ENCODE results near the gene TARBP1. TPM values are rescaled to one million over a fixed set of nuclear protein-coding genes. Genes with fewer than 3 reads are reported as not detected.
"Not testable (repeated sequence)": the region's sequence is repeated elsewhere in the genome, so short reads cannot be mapped to it uniquely, and the experiment has no call there.

TARBP1 gene
- polyA plus RNA-seq, 2 of the 4 experiments (the other 2 are of a cell fraction), result 22.4 to 41.1 TPM

- Histone ChIP-seq H3K27ac (no peak overlapping the region), H3K9me3 (no peaks in the 10 kb centered on the region), H3K4me1 (no peaks in the 10 kb centered on the region), H3K4me3 (no peak overlapping the region), H3K4me2 (no peak overlapping the region)
- ChIA-PET POLR2A (no interaction called here), CTCF (interaction anchor here (1.8 kb wide), 1 partner anchor 267 kb away, joined by 5 read pairs; no protein-coding TSS in a partner anchor)
- ATAC-seq (no peak), DNase-seq (ENCODE audit: low read depth in 1 of 2, low spot score in 1 of 2) (no peak), FAIRE-seq (no peak)
- 91% methylated on average over 10 of the region's 10 CpGs for WGBS (ENCODE audit: missing lambda C conversion rate)
- TF ChIP-seq EHMT2 (IDR thresholded peaks at IDR 0.05; ENCODE audit: low read depth), result no peak
- TF ChIP-seq KDM1A (IDR thresholded peaks at IDR 0.05; ENCODE audit: low read depth), result no peak
- TF ChIP-seq ZFP36 (IDR thresholded peaks at IDR 0.05; ENCODE audit: borderline replicate concordance, partially characterized antibody), result no peak
- no peak for TF ChIP-seq MAZ (IDR thresholded peaks at IDR 0.05; ENCODE audit: borderline replicate concordance, low read depth, low read length)
- no peak for TF ChIP-seq HOXA7 (CRISPR knock-in tag; IDR thresholded peaks at IDR 0.05)
Measured at GRCh38 chr1:234381699-234382555, 97.1 kb downstream of the TARBP1 start.

GRCh38 chr1:234379591-234380109, 99.3 kb downstream of the TARBP1 start:
- ChIA-PET POLR2A (interaction anchor here (0.7 kb wide), 1 partner anchor 262 kb away, joined by 7 read pairs; no protein-coding TSS in a partner anchor), CTCF (interaction anchor here (0.7 to 1.0 kb wide), 2 partner anchors 70 to 728 kb away, joined by 3 to 6 read pairs; no protein-coding TSS in a partner anchor)
- not testable (repeated sequence) for ATAC-seq; H3K27ac ChIP-seq; DNase-seq (ENCODE audit: low read depth in 1 of 2, low spot score in 1 of 2); H3K9me3 ChIP-seq; H3K4me1 ChIP-seq; FAIRE-seq; H3K4me2 ChIP-seq; H3K4me3 ChIP-seq
- 93% methylated on average over 5 of the region's 5 CpGs for WGBS (ENCODE audit: missing lambda C conversion rate)

GRCh38 chr1:234375672-234376071, 103.3 kb downstream of the TARBP1 start:
- ATAC-seq, result no peak
- FAIRE-seq, result no peak
- POLR2A ChIA-PET, result no interaction called here
- H3K4me3 ChIP-seq, result no peak overlapping the region
- H3K9me3 ChIP-seq, result no peaks in the 10 kb centered on the region
- no peak overlapping the region for H3K4me2 ChIP-seq
- TF ChIP-seq RCOR1 (IDR thresholded peaks at IDR 0.05; ENCODE audit: low read depth, low read length), result no peak
- no peak for DNase-seq (ENCODE audit: low read depth in 1 of 2, low spot score in 1 of 2)
- CTCF ChIA-PET, result interaction anchor here (1.9 kb wide), 1 partner anchor 34 kb away, joined by 6 read pairs; no protein-coding TSS in a partner anchor
- H3K27ac ChIP-seq, result no peak overlapping the region
- peaks cover 21% of the 10 kb centered on the region for H3K4me1 ChIP-seq
- 87% methylated on average over 7 of the region's 7 CpGs for WGBS (ENCODE audit: missing lambda C conversion rate)

GRCh38 chr1:234373959-234374254, 105.1 kb downstream of the TARBP1 start:
- FAIRE-seq (no peak), ATAC-seq (no peak; a peak in 1 of 6 replicates)
- CTCF ChIA-PET, result interaction anchor here (0.6 to 1.9 kb wide), 8 partner anchors 10 to 1093 kb away, joined by 3 to 8 read pairs (median 4); no protein-coding TSS in a partner anchor

GRCh38 chr1:234373064-234373958, 105.7 kb downstream of the TARBP1 start, which contains the start of gene COA6:
COA6 (plus strand) TSS chr1:234373456; CDS start chr1:234373467, 11 bp downstream.
- no peaks in the 10 kb centered on the region for H3K9me3 ChIP-seq
- ChIA-PET POLR2A (interaction anchor here (0.6 to 1.6 kb wide), 9 partner anchors 9 to 1244 kb away, joined by 3 to 10 read pairs (median 4); partner anchors contain the start of gene TARBP1), CTCF (interaction anchor here (0.6 to 1.8 kb wide), 5 partner anchors 9 to 1092 kb away, joined by 3 to 8 read pairs (median 4); no protein-coding TSS in a partner anchor)
- peak within 1 kb of the TSS; percentile 88 for H3K4me2 ChIP-seq
- H3K27ac ChIP-seq, result peak within 1 kb of the TSS; percentile 95 to 99
- peak; percentile 89 to 98 for DNase-seq (ENCODE audit: low read depth in 1 of 2, low spot score in 1 of 2)
- peak; percentile 97 to 98 for ATAC-seq
- 1% methylated on average over 62 of the region's 62 CpGs for WGBS (ENCODE audit: missing lambda C conversion rate)
- FAIRE-seq, result peak; percentile 46
- peak within 1 kb of the TSS; percentile 66 for H3K4me3 ChIP-seq
- peaks cover 38% of the 10 kb centered on the region for H3K4me1 ChIP-seq
- TF ChIP-seq KDM1A (IDR thresholded peaks at IDR 0.05; ENCODE audit: low read depth), result no peak
- TF ChIP-seq KDM5A (IDR thresholded peaks at IDR 0.05), result peak; percentile 86
- no peak for TF ChIP-seq FOSL2 (IDR thresholded peaks at IDR 0.05)
- peak; percentile 17; the same call in 1 of the 2 replicates for TF ChIP-seq FOSL2 (CRISPR knock-in tag; IDR thresholded peaks at IDR 0.05)
- TF ChIP-seq RAD21 (conservative IDR thresholded peaks at IDR 0.05 in 1 of 2, IDR thresholded peaks at IDR 0.05 in 1 of 2), result peak; percentile 15 to 23; a peak in 1 of 5 replicates
- peak; percentile 50 for TF ChIP-seq REST (IDR thresholded peaks at IDR 0.05)
- TF ChIP-seq USF2 (IDR thresholded peaks at IDR 0.05), result peak; percentile 45
- TF ChIP-seq JUN (IDR thresholded peaks at IDR 0.05), result peak; percentile 69 to 95; a peak in 4 of 5 replicates
- TF ChIP-seq CHD2 (IDR thresholded peaks at IDR 0.05; ENCODE audit: low read length, partially characterized antibody), result peak; percentile 66

More at GRCh38 chr1:234373959-234374254, 105.1 kb downstream of the TARBP1 start:
- Histone ChIP-seq H3K4me1 (peaks cover 38% of the 10 kb centered on the region), H3K4me3 (peak overlapping the region; percentile 66), H3K27ac (peak overlapping the region; percentile 95 to 99), H3K4me2 (peak overlapping the region; percentile 73), H3K9me3 (no peaks in the 10 kb centered on the region)
- no peak for DNase-seq (ENCODE audit: low read depth in 1 of 2, low spot score in 1 of 2)
- POLR2A ChIA-PET, result interaction anchor here (0.6 to 1.6 kb wide), 9 partner anchors 10 to 1244 kb away, joined by 3 to 10 read pairs (median 4); partner anchors contain the start of gene TARBP1
- 3% methylated on average over 6 of the region's 6 CpGs for WGBS (ENCODE audit: missing lambda C conversion rate)
- no peak for TF ChIP-seq FOSL2 (IDR thresholded peaks at IDR 0.05)
- TF ChIP-seq FOSL2 (CRISPR knock-in tag; IDR thresholded peaks at IDR 0.05), result no peak
- no peak for TF ChIP-seq KDM1A (IDR thresholded peaks at IDR 0.05; ENCODE audit: low read depth)
- no peak for TF ChIP-seq NPAS2 (CRISPR knock-in tag; IDR thresholded peaks at IDR 0.05; ENCODE audit: borderline replicate concordance)
- no peak for TF ChIP-seq HEYL (CRISPR knock-in tag; IDR thresholded peaks at IDR 0.05)
- TF ChIP-seq ESRRA (IDR thresholded peaks at IDR 0.05; ENCODE audit: borderline replicate concordance, low read length), result no peak
- TF ChIP-seq KDM5A (IDR thresholded peaks at IDR 0.05), result 0 out of 2 replicates have a peak, but pooled peaks have one; percentile 10
- no peak for TF ChIP-seq CBX2 (IDR thresholded peaks at IDR 0.05; ENCODE audit: borderline replicate concordance, low read depth)
- no peak for TF ChIP-seq SMC3 (IDR thresholded peaks at IDR 0.05)
